ENCODE data around the gene ABLIM1. TPM values are rescaled to one million over a fixed set of nuclear protein-coding genes. Genes with fewer than 3 reads are reported as not detected.
A peak's percentile ranks its signal among the peaks of the same experiment; 100 is the strongest.

The ABLIM1 gene
- total RNA-seq, 4 donors from 2014 or later, result 56.9 to 108 (median 96.1) TPM

GRCh38 chr10:114398587-114399331 lies 259.3 kb downstream of the ABLIM1 start:
- Histone ChIP-seq H3K4me3 (no peak overlapping the region), H3K9me3 (no peaks in the 10 kb centered on the region), H3K27me3 (peaks cover 13% of the 10 kb centered on the region), H3K36me3 (no peaks in the 10 kb centered on the region), H3K27ac (peak overlapping the region; percentile 66 to 80 (median 75)), H3K4me1 (peaks cover 9 to 35% (median 13%) of the 10 kb centered on the region in 4 donors)
- intact Hi-C loops (cut with DNase I; ENCODE audit: low total_unique reads), result no loop called here
- 83 to 84% methylated on average over 1 to 10 of the region's 10 CpGs for WGBS, 2 donors (ENCODE audit: low coverage in 1 of 2)
- TF ChIP-seq EP300 (IDR thresholded peaks at IDR 0.05; ENCODE audit: low read depth) (no peak), POLR2A (IDR thresholded peaks at IDR 0.05) (no peak), POLR2AphosphoS5 (IDR thresholded peaks at IDR 0.05) (no peak)
- TF ChIP-seq, protein P1, sequence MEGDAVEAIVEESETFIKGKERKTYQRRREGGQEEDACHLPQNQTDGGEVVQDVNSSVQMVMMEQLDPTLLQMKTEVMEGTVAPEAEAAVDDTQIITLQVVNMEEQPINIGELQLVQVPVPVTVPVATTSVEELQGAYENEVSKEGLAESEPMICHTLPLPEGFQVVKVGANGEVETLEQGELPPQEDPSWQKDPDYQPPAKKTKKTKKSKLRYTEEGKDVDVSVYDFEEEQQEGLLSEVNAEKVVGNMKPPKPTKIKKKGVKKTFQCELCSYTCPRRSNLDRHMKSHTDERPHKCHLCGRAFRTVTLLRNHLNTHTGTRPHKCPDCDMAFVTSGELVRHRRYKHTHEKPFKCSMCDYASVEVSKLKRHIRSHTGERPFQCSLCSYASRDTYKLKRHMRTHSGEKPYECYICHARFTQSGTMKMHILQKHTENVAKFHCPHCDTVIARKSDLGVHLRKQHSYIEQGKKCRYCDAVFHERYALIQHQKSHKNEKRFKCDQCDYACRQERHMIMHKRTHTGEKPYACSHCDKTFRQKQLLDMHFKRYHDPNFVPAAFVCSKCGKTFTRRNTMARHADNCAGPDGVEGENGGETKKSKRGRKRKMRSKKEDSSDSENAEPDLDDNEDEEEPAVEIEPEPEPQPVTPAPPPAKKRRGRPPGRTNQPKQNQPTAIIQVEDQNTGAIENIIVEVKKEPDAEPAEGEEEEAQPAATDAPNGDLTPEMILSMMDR (IDR thresholded peaks at IDR 0.05), result no peak
- in situ Hi-C loops (cut with MboI; ENCODE audit: low pct_ligation_motif_present in 1 of 4, low pct_unique_long_range_greater_than_20kb in 1 of 4, low sequenced_read_pairs in 3 of 4), result no loop called here
- DNase-seq, result no peak

DNA sequence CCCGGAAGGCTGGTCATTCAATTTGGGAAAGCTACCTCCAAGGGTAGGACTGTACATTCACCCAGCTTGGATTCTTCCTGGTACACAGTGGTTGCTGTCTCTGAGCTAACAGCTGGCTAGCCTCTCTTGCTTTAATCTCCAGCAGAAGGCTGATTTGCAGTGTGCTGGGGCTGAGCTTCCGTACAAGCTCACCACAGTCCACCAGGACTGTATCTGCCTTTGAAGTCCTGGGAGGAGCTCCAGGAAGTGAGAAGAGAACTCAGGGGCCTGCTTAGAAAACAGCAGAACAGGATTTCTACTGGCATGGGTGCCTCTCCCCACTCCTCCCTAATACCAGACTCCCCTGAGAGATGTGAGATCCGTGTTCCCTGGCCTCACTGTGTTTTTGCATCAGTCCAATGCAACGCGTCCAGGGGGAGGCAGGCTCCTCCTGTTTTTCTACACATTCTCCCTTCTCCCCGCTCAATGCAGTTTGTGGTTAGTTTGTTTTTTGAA lies 260.4 kb downstream of the ABLIM1 start:
- Histone ChIP-seq H3K27ac (peak overlapping the region; percentile 63 to 70 (median 65)), H3K9me3 (no peaks in the 10 kb centered on the region), H3K27me3 (peaks cover 2% of the 10 kb centered on the region), H3K36me3 (no peaks in the 10 kb centered on the region), H3K4me3 (no peak overlapping the region), H3K4me1 (peaks cover 3 to 32% (median 5%) of the 10 kb centered on the region in 4 donors)
- no peak for DNase-seq
- WGBS, 2 donors (ENCODE audit: low coverage in 1 of 2), result 49 to 57% methylated on average over 4 to 6 of the region's 6 CpGs
- intact Hi-C loops (cut with DNase I; ENCODE audit: low total_unique reads) (no loop called here), in situ Hi-C loops (cut with MboI; ENCODE audit: low pct_ligation_motif_present in 1 of 4, low pct_unique_long_range_greater_than_20kb in 1 of 4, low sequenced_read_pairs in 3 of 4) (no loop called here)
- TF ChIP-seq EP300 (IDR thresholded peaks at IDR 0.05; ENCODE audit: low read depth) (no peak), POLR2A (IDR thresholded peaks at IDR 0.05) (no peak), POLR2AphosphoS5 (IDR thresholded peaks at IDR 0.05) (no peak)
- TF ChIP-seq, protein P1 (IDR thresholded peaks at IDR 0.05), result no peak

- Histone ChIP-seq H3K4me1 (peaks cover 0 to 39% (median 4%) of the 10 kb centered on the region in 4 donors), H3K36me3 (no peaks in the 10 kb centered on the region), H3K4me3 (no peak overlapping the region), H3K27me3 (no peaks in the 10 kb centered on the region), H3K9me3 (no peaks in the 10 kb centered on the region), H3K27ac (peak overlapping the region in 3 of 4 donors; percentile 18 to 66 (median 64))
- in situ Hi-C loops (cut with MboI; ENCODE audit: low pct_ligation_motif_present in 1 of 4, low pct_unique_long_range_greater_than_20kb in 1 of 4, low sequenced_read_pairs in 3 of 4) (no loop called here), intact Hi-C loops (cut with DNase I; ENCODE audit: low total_unique reads) (no loop called here)
- no peak for DNase-seq
- WGBS, 2 donors (ENCODE audit: low coverage in 1 of 2), result 97% methylated on average over 2 of the region's 2 CpGs; no CpG with 5 or more reads in 1 of the 2 donors
- no peak for TF ChIP-seq POLR2A (IDR thresholded peaks at IDR 0.05)
- TF ChIP-seq EP300 (IDR thresholded peaks at IDR 0.05; ENCODE audit: low read depth), result no peak
- no peak for TF ChIP-seq POLR2AphosphoS5 (IDR thresholded peaks at IDR 0.05)
- TF ChIP-seq, protein P1 (IDR thresholded peaks at IDR 0.05), result no peak
Observed at GRCh38 chr10:114396464-114396863, 261.6 kb downstream of the ABLIM1 start.

- H3K4me1 ChIP-seq, result peaks cover 0 to 34% (median 3%) of the 10 kb centered on the region in 4 donors
- 80 to 82% methylated on average over 1 to 6 of the region's 6 CpGs for WGBS, 2 donors (ENCODE audit: low coverage in 1 of 2)
- no peak for DNase-seq
Observed at GRCh38 chr10:114395366-114396022, 262.6 kb downstream of the ABLIM1 start.

More at GRCh38 chr10:114395366-114396022, 262.6 kb downstream of the ABLIM1 start:
- H3K27ac ChIP-seq, result peak overlapping the region in 1 of 4 donors; percentile 32
- no peak overlapping the region for H3K4me3 ChIP-seq
- intact Hi-C loops (cut with DNase I; ENCODE audit: low total_unique reads), result no loop called here
- H3K9me3 ChIP-seq, result no peaks in the 10 kb centered on the region
- TF ChIP-seq, protein P1 (IDR thresholded peaks at IDR 0.05), result no peak
- TF ChIP-seq POLR2A (IDR thresholded peaks at IDR 0.05), result no peak
- TF ChIP-seq POLR2AphosphoS5 (IDR thresholded peaks at IDR 0.05), result no peak
- TF ChIP-seq EP300 (IDR thresholded peaks at IDR 0.05; ENCODE audit: low read depth), result no peak
- H3K27me3 ChIP-seq, result no peaks in the 10 kb centered on the region
- H3K36me3 ChIP-seq, result no peaks in the 10 kb centered on the region
- in situ Hi-C loops (cut with MboI; ENCODE audit: low pct_ligation_motif_present in 1 of 4, low pct_unique_long_range_greater_than_20kb in 1 of 4, low sequenced_read_pairs in 3 of 4), result no loop called here

Data from transverse colon (tissue), 4 donors.